CD4-positive, alpha-beta T cell (primary cell): ENCODE results near the gene NCAM2. TPM values are rescaled to one million over a fixed set of nuclear protein-coding genes. Genes with fewer than 3 reads are reported as not detected.

ENCODE experiments used
- ATAC-seq: fragments of 200-7000 bp; cut with Tn5 transposase; one replicate; pipeline ENCODE4 v1.10.0; 2022; ENCODE audit warnings: mild to moderate bottlenecking; ENCODE audit not compliant: poor library complexity
- CTCF ChIA-PET: fragments of 350-600 bp; sonication (Branson Sonifier 250); formaldehyde crosslinking; loops from one replicate; lab custom pipeline; 2021; ENCODE audit warnings: antibody characterized with exemption, inconsistent platforms; lab: Charles Lee
- POLR2A ChIA-PET: fragments of 350-600 bp; sonication (Branson Sonifier 250); formaldehyde crosslinking; loops from one replicate; lab custom pipeline; 2021; ENCODE audit warnings: antibody characterized with exemption, inconsistent platforms; lab: Charles Lee
- DNase-seq, 14 experiments: peaks; one replicate each; pipeline ENCODE4 v3.0.0-alpha.2; 2013 to 2020; ENCODE audit warnings: mixed read lengths in 2 of 14
- H3K27ac ChIP-seq, 2 donors: one replicate each; pipeline versions ENCODE4 v1.5.1 to v1.7.0; 2013; ENCODE audit warnings: low read length in 2 of 2, low read depth in 1 of 2, mild to moderate bottlenecking in 1 of 2
- H3K27me3 ChIP-seq, 2 experiments: 1 replicate in 1 of 2; 2 replicates in 1 of 2; pipeline versions ENCODE4 v1.6.1 to v1.7.0; 2013; ENCODE audit warnings: low read length in 2 of 2, control low read depth in 1 of 2, mild to moderate bottlenecking in 1 of 2, moderate library complexity in 1 of 2; ENCODE audit not compliant: insufficient read depth in 2 of 2, control insufficient read depth in 1 of 2
- H3K36me3 ChIP-seq: one replicate; pipeline ENCODE4 v1.6.1; 2013; ENCODE audit warnings: low read length, control low read depth; ENCODE audit not compliant: insufficient read depth
- H3K4me1 ChIP-seq: one replicate; pipeline ENCODE4 v1.6.1; 2013; ENCODE audit warnings: low read length, control low read depth; ENCODE audit not compliant: insufficient read depth
- H3K4me3 ChIP-seq: one replicate; pipeline ENCODE4 v1.5.1; 2013; ENCODE audit warnings: mild to moderate bottlenecking, low read length, moderate library complexity
- H3K9me3 ChIP-seq, 2 experiments: 1 replicate in 1 of 2; 2 replicates in 1 of 2; pipeline versions ENCODE4 v1.6.1 to v1.7.0; 2013; ENCODE audit warnings: low read length in 2 of 2, mild to moderate bottlenecking in 2 of 2, control low read depth in 1 of 2, moderate library complexity in 1 of 2; ENCODE audit not compliant: control insufficient read depth in 1 of 2, insufficient read depth in 1 of 2
- H3K27ac Mint-ChIP-seq: one replicate; pipeline ENCODE4 v1.8.0; 2020; ENCODE audit warnings: mixed read lengths
- H3K27me3 Mint-ChIP-seq: one replicate; pipeline ENCODE4 v1.8.0; 2021; ENCODE audit warnings: mixed read lengths
- H3K36me3 Mint-ChIP-seq: one replicate; pipeline ENCODE4 v1.8.0; 2021; ENCODE audit warnings: low read depth, mixed read lengths
- H3K4me1 Mint-ChIP-seq: one replicate; pipeline ENCODE4 v1.8.0; 2021; ENCODE audit warnings: low read depth, mixed read lengths
- H3K4me3 Mint-ChIP-seq: one replicate; pipeline ENCODE4 v1.8.0; 2020; ENCODE audit warnings: mild to moderate bottlenecking, mixed read lengths
- H3K9me3 Mint-ChIP-seq: one replicate; pipeline ENCODE4 v1.8.0; 2020; ENCODE audit warnings: mixed read lengths
- intact Hi-C, 2 experiments: fragments of 100-400 bp; cut with DNase I in 1 of 2; cut with micrococcal nuclease in 1 of 2; formaldehyde crosslinking; loops; one replicate each; pipeline versions ENCODE4 v1.15.1 to v1.9.0; 2023 to 2025; cut with DNase I, micrococcal nuclease
- total RNA-seq, 174 experiments: library from RNA in 2 of 174; stranded (reverse) in 2 of 174; gene quantifications; one replicate each; pipeline ENCODE4 v1.2.3 and lab custom pipeline; 2021 to 2026
- TF ChIP-seq, protein P1 (sequence below): fragments of 200-600 bp; IDR thresholded peaks from one replicate; pipeline ENCODE4 v1.8.0; 2022; ENCODE audit warnings: antibody characterized with exemption, mild to moderate bottlenecking

NCAM2 gene
- total RNA-seq, 2 experiments from 2014 or later: not detected

DNA sequence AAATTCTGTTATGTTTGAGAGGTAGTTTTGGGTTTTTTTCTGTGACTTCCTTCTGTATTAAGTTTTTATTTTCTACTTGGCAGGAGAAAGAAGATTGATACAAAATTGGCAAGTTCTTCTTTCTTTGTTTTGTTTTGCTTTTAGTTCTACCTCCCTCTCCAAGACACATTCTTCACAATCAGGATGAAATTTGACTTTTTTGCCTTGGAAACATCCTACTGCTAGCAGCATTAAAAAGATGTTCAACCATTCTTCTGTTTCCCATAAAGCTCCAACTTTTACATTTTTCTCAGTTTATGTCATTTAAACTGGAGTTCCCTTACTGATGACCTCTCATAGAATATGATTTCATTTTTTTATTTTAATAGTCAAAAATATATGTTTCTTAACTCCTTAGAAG lies 234.8 kb downstream of the NCAM2 start:
- Mint-ChIP-seq H3K4me1 (no peaks in the 10 kb centered on the region), H3K36me3 (no peaks in the 10 kb centered on the region), H3K27me3 (no peaks in the 10 kb centered on the region), H3K27ac (no peak overlapping the region), H3K4me3 (no peak overlapping the region), H3K9me3 (no peaks in the 10 kb centered on the region)
- ATAC-seq: no peak
- DNase-seq: no peak
- TF ChIP-seq, protein P1, sequence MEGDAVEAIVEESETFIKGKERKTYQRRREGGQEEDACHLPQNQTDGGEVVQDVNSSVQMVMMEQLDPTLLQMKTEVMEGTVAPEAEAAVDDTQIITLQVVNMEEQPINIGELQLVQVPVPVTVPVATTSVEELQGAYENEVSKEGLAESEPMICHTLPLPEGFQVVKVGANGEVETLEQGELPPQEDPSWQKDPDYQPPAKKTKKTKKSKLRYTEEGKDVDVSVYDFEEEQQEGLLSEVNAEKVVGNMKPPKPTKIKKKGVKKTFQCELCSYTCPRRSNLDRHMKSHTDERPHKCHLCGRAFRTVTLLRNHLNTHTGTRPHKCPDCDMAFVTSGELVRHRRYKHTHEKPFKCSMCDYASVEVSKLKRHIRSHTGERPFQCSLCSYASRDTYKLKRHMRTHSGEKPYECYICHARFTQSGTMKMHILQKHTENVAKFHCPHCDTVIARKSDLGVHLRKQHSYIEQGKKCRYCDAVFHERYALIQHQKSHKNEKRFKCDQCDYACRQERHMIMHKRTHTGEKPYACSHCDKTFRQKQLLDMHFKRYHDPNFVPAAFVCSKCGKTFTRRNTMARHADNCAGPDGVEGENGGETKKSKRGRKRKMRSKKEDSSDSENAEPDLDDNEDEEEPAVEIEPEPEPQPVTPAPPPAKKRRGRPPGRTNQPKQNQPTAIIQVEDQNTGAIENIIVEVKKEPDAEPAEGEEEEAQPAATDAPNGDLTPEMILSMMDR: no peak
- no peaks in the 10 kb centered on the region for H3K4me1 ChIP-seq
- no peak overlapping the region for H3K27ac ChIP-seq
- H3K4me3 ChIP-seq: no peak overlapping the region
- CTCF ChIA-PET: no interaction called here
- H3K27me3 ChIP-seq: no peaks in the 10 kb centered on the region
- intact Hi-C loops: no loop called here
- H3K36me3 ChIP-seq: no peaks in the 10 kb centered on the region
- H3K9me3 ChIP-seq: no peaks in the 10 kb centered on the region
- POLR2A ChIA-PET: no interaction called here

DNA sequence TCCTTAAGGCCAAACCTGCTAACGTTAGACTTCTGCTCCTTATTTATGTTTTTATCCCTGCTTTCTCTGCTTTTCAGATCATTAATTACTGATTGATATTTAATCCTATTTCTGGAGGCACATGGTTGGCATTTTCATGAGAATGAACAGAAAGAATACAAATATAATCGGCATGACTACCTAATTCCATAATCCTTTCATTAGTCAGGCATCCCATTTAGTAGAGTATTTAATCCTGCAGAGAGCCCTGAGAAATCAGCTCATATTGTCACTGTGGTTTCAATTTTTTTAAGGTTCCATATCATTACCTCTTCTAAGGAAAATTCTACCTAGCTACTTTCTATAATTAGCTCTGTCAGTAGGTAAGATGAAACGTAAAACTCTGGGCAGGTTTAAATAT lies 238.8 kb downstream of the NCAM2 start:
- Histone ChIP-seq H3K9me3 (no peaks in the 10 kb centered on the region), H3K4me1 (no peaks in the 10 kb centered on the region), H3K4me3 (no peak overlapping the region), H3K27ac (no peak overlapping the region), H3K27me3 (no peaks in the 10 kb centered on the region), H3K36me3 (no peaks in the 10 kb centered on the region)
- H3K27ac Mint-ChIP-seq: no peak overlapping the region
- ATAC-seq (no peak), DNase-seq (no peak)
- H3K4me3 Mint-ChIP-seq: no peak overlapping the region
- H3K9me3 Mint-ChIP-seq: no peaks in the 10 kb centered on the region
- intact Hi-C loops: no loop called here
- ChIA-PET CTCF (no interaction called here), POLR2A (no interaction called here)
- H3K36me3 Mint-ChIP-seq: no peaks in the 10 kb centered on the region
- TF ChIP-seq, protein P1: no peak
- H3K27me3 Mint-ChIP-seq: no peaks in the 10 kb centered on the region
- H3K4me1 Mint-ChIP-seq: no peaks in the 10 kb centered on the region

DNA sequence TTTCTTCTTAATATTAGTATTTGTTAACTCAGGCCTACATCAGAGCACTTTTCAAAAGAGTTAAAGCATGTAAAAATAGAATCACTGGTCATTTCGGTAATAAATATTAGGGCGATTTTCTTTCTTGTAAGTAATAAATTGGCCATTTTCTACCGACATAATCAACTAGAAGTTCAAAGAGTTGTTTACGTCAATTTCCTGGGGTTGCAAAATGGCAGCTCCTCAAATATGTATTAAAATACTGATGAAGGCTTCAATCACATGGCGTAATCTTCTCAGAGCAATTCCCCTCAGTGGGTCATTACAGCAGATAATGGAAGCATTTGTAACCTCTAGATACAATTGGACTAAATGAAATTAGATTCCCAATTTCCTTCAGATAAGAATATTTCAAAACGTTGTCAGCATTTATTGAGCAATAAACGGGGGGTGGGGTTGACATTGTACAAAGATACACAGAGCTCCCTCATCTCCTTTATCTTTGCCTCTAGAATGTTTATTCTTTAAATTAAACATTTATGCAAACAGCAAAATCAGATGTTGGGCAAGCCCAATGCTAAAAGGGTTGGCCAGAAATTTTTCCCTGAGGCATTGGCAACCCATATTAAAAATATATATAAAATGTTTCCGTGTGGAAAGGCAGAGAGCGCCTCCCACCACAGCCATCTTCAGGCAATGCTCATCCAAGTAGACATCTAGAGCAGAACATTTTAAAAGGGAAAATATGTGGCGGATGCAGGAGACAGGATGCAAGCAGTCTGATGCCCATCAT lies 240.6 kb downstream of the NCAM2 start:
- intact Hi-C loops: no loop called here
- CTCF ChIA-PET: no interaction called here

More for the DNA sequence above, 240.6 kb downstream of the NCAM2 start:
- Mint-ChIP-seq H3K4me1 (no peaks in the 10 kb centered on the region), H3K27me3 (no peaks in the 10 kb centered on the region), H3K9me3 (peaks cover 2% of the 10 kb centered on the region), H3K4me3 (no peak overlapping the region), H3K27ac (no peak overlapping the region), H3K36me3 (no peaks in the 10 kb centered on the region)
- TF ChIP-seq, protein P1: no peak
- ATAC-seq: no peak
- Histone ChIP-seq H3K27me3 (no peaks in the 10 kb centered on the region), H3K4me1 (no peaks in the 10 kb centered on the region), H3K4me3 (no peak overlapping the region), H3K36me3 (no peaks in the 10 kb centered on the region), H3K9me3 (no peaks in the 10 kb centered on the region), H3K27ac (no peak overlapping the region)
- DNase-seq: no peak
- POLR2A ChIA-PET: no interaction called here
